CD4-positive, alpha-beta T cell (primary cell): ENCODE data around the gene ESPL1. TPM values are rescaled to one million over a fixed set of nuclear protein-coding genes. Genes with fewer than 3 reads are reported as not detected.

ENCODE experiments used
- ATAC-seq: fragments of 200-7000 bp; cut with Tn5 transposase; one replicate; pipeline ENCODE4 v1.10.0; 2022; ENCODE audit warnings: mild to moderate bottlenecking; ENCODE audit not compliant: poor library complexity
- CTCF ChIA-PET: fragments of 350-600 bp; sonication (Branson Sonifier 250); formaldehyde crosslinking; loops from one replicate; lab custom pipeline; 2021; ENCODE audit warnings: antibody characterized with exemption, inconsistent platforms; lab: Charles Lee
- POLR2A ChIA-PET: fragments of 350-600 bp; sonication (Branson Sonifier 250); formaldehyde crosslinking; loops from one replicate; lab custom pipeline; 2021; ENCODE audit warnings: antibody characterized with exemption, inconsistent platforms; lab: Charles Lee
- DNase-seq, 14 experiments: peaks; one replicate each; pipeline ENCODE4 v3.0.0-alpha.2; 2013 to 2020; ENCODE audit warnings: mixed read lengths in 2 of 14
- H3K27ac ChIP-seq, 2 donors: one replicate each; pipeline versions ENCODE4 v1.5.1 to v1.7.0; 2013; ENCODE audit warnings: low read length in 2 of 2, low read depth in 1 of 2, mild to moderate bottlenecking in 1 of 2
- H3K27me3 ChIP-seq, 2 experiments: 1 replicate in 1 of 2; 2 replicates in 1 of 2; pipeline versions ENCODE4 v1.6.1 to v1.7.0; 2013; ENCODE audit warnings: low read length in 2 of 2, control low read depth in 1 of 2, mild to moderate bottlenecking in 1 of 2, moderate library complexity in 1 of 2; ENCODE audit not compliant: insufficient read depth in 2 of 2, control insufficient read depth in 1 of 2
- H3K36me3 ChIP-seq: one replicate; pipeline ENCODE4 v1.6.1; 2013; ENCODE audit warnings: low read length, control low read depth; ENCODE audit not compliant: insufficient read depth
- H3K4me1 ChIP-seq: one replicate; pipeline ENCODE4 v1.6.1; 2013; ENCODE audit warnings: low read length, control low read depth; ENCODE audit not compliant: insufficient read depth
- H3K4me3 ChIP-seq: one replicate; pipeline ENCODE4 v1.5.1; 2013; ENCODE audit warnings: mild to moderate bottlenecking, low read length, moderate library complexity
- H3K9me3 ChIP-seq, 2 experiments: 1 replicate in 1 of 2; 2 replicates in 1 of 2; pipeline versions ENCODE4 v1.6.1 to v1.7.0; 2013; ENCODE audit warnings: low read length in 2 of 2, mild to moderate bottlenecking in 2 of 2, control low read depth in 1 of 2, moderate library complexity in 1 of 2; ENCODE audit not compliant: control insufficient read depth in 1 of 2, insufficient read depth in 1 of 2
- H3K27ac Mint-ChIP-seq: one replicate; pipeline ENCODE4 v1.8.0; 2020; ENCODE audit warnings: mixed read lengths
- H3K27me3 Mint-ChIP-seq: one replicate; pipeline ENCODE4 v1.8.0; 2021; ENCODE audit warnings: mixed read lengths
- H3K36me3 Mint-ChIP-seq: one replicate; pipeline ENCODE4 v1.8.0; 2021; ENCODE audit warnings: low read depth, mixed read lengths
- H3K4me1 Mint-ChIP-seq: one replicate; pipeline ENCODE4 v1.8.0; 2021; ENCODE audit warnings: low read depth, mixed read lengths
- H3K4me3 Mint-ChIP-seq: one replicate; pipeline ENCODE4 v1.8.0; 2020; ENCODE audit warnings: mild to moderate bottlenecking, mixed read lengths
- H3K9me3 Mint-ChIP-seq: one replicate; pipeline ENCODE4 v1.8.0; 2020; ENCODE audit warnings: mixed read lengths
- intact Hi-C, 2 experiments: fragments of 100-400 bp; cut with DNase I in 1 of 2; cut with micrococcal nuclease in 1 of 2; formaldehyde crosslinking; loops; one replicate each; pipeline versions ENCODE4 v1.15.1 to v1.9.0; 2023 to 2025; cut with DNase I, micrococcal nuclease
- total RNA-seq, 174 experiments: library from RNA in 2 of 174; stranded (reverse) in 2 of 174; gene quantifications; one replicate each; pipeline ENCODE4 v1.2.3 and lab custom pipeline; 2021 to 2026
- TF ChIP-seq, protein P1 (sequence below): fragments of 200-600 bp; IDR thresholded peaks from one replicate; pipeline ENCODE4 v1.8.0; 2022; ENCODE audit warnings: antibody characterized with exemption, mild to moderate bottlenecking

The ESPL1 gene
- total RNA-seq, 2 experiments from 2014 or later = 0.20 to 0.71 TPM

DNA sequence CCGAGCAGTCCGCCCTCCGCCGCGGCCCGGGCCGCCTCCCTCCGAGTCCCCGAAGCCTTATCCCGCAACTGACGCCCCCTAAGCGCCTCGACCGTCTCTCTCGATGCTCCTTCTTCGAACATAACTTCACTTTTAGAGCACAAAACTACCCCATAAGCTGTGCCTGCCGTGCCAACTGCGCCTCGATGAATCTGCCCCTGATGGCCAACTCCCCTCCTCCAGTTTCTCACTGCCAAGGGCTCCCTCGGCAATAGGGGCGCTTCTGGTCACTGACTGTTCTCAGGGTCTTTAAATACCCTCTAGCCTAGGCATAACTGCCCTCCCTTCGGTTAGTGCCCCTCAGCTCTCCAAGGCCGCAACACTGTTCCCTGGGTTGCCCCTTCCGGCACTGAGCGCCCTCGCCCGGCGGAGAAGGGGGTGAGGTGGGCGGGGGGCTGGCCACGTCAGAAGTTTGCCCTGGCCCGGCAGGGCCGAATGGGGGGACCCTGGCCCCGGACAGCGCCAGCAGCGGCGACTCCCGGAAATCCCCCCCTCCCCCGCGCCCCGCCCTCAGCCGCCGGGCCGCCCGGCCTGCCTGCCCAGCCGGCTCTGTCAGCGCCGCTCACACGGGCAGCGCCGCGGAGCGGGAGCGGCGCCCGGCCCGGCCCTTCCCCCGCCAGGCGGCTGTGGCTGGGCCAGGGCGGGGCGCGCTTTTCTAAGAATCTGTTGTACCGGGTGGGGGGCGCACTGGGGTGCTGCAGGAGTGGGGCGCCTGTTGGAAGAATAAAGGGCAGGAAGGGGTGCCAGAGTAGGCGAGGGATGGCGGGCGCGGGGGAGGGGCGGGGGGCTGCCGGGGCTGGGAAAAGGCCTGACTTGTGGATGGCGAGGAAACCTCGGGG, 46.7 kb upstream of the ESPL1 start:
- POLR2A ChIA-PET = interaction anchor here (0.8 to 5.6 kb wide), 12 partner anchors 11 to 158 kb away, joined by 3 to 43 read pairs (median 24); partner anchors contain the start of genes AAAS, CSAD, ESPL1 and ITGB7
- DNase-seq (peak in 11 of 14 experiments; percentile 25 to 75 (median 44)), ATAC-seq (no peak)
- peaks cover 22% of the 10 kb centered on the region for H3K36me3 Mint-ChIP-seq
- H3K4me1 Mint-ChIP-seq = peaks cover 83% of the 10 kb centered on the region
- Histone ChIP-seq H3K27me3 (no peaks in the 10 kb centered on the region), H3K4me3 (peak overlapping the region; percentile 77), H3K36me3 (peaks cover 1% of the 10 kb centered on the region), H3K9me3 (no peaks in the 10 kb centered on the region), H3K4me1 (peaks cover 80% of the 10 kb centered on the region), H3K27ac (peak overlapping the region; percentile 92 to 96)
- H3K4me3 Mint-ChIP-seq = peak overlapping the region; percentile 100
- TF ChIP-seq, protein P1, sequence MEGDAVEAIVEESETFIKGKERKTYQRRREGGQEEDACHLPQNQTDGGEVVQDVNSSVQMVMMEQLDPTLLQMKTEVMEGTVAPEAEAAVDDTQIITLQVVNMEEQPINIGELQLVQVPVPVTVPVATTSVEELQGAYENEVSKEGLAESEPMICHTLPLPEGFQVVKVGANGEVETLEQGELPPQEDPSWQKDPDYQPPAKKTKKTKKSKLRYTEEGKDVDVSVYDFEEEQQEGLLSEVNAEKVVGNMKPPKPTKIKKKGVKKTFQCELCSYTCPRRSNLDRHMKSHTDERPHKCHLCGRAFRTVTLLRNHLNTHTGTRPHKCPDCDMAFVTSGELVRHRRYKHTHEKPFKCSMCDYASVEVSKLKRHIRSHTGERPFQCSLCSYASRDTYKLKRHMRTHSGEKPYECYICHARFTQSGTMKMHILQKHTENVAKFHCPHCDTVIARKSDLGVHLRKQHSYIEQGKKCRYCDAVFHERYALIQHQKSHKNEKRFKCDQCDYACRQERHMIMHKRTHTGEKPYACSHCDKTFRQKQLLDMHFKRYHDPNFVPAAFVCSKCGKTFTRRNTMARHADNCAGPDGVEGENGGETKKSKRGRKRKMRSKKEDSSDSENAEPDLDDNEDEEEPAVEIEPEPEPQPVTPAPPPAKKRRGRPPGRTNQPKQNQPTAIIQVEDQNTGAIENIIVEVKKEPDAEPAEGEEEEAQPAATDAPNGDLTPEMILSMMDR = no peak
- no peaks in the 10 kb centered on the region for H3K27me3 Mint-ChIP-seq
- H3K9me3 Mint-ChIP-seq = no peaks in the 10 kb centered on the region
- intact Hi-C loops = loop anchor here in 1 of 2 experiments (1.0 to 5.0 kb wide), 3 partner anchors 11 to 46 kb away; partner anchors contain the start of genes CSAD, ESPL1, RARG and ZNF740
- peak overlapping the region; percentile 90 for H3K27ac Mint-ChIP-seq
- CTCF ChIA-PET = interaction anchor here (0.6 to 8.3 kb wide), 3 partner anchors 30 to 1030 kb away, joined by 3 to 68 read pairs (median 19); partner anchors contain the start of gene ESPL1

- H3K36me3 Mint-ChIP-seq = peaks cover 22% of the 10 kb centered on the region
- H3K27me3 Mint-ChIP-seq = no peaks in the 10 kb centered on the region
- ChIA-PET CTCF (no interaction called here), POLR2A (interaction anchor here (0.7 to 1.5 kb wide), 4 partner anchors 9 to 73 kb away, joined by 3 to 5 read pairs (median 4); partner anchors contain the start of gene PFDN5)
- peaks cover 82% of the 10 kb centered on the region for H3K4me1 Mint-ChIP-seq
- H3K27me3 ChIP-seq = no peaks in the 10 kb centered on the region
- H3K27ac ChIP-seq = peak overlapping the region; percentile 64 to 68
- peak overlapping the region; percentile 78 for H3K4me3 Mint-ChIP-seq
- H3K4me1 ChIP-seq = peaks cover 78% of the 10 kb centered on the region
- H3K36me3 ChIP-seq = peaks cover 7% of the 10 kb centered on the region
- DNase-seq (no peak), ATAC-seq (no peak)
- peak overlapping the region; percentile 82 for H3K27ac Mint-ChIP-seq
- TF ChIP-seq, protein P1 = no peak
- intact Hi-C loops = loop anchor here in 1 of 2 experiments (1.0 to 5.0 kb wide), 3 partner anchors 10 to 45 kb away; partner anchors contain the start of genes CSAD, ESPL1, RARG and ZNF740
- no peaks in the 10 kb centered on the region for H3K9me3 ChIP-seq
- H3K9me3 Mint-ChIP-seq = no peaks in the 10 kb centered on the region
- peak overlapping the region; percentile 77 for H3K4me3 ChIP-seq
Measured at GRCh38 chr12:53222170-53222721, 45.9 kb upstream of the ESPL1 start.

DNA sequence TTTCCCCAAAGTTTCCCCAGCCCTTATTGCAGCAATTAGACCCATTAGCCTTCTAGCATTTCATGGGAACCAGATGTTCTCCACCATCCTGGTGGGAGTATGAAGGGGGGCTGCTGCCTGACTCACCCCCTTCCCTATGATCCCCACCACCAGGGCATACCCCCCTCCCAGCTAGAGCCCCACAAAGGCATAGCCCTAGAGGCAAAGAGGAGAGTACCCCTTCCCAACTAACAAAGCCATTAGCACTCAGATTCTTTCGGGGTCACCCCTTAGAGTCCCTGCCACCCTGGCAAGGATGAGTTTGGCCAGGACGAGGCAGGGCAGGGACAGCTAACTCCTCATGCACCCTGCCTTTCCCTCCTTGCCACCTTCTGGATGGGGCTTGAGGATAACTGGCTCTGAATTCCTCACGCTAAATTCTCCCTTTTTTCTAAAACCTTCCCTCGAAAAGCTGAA, 45.3 kb upstream of the ESPL1 start:
- H3K4me3 ChIP-seq = no peak overlapping the region
- peaks cover 11% of the 10 kb centered on the region for H3K36me3 ChIP-seq
- peaks cover 82% of the 10 kb centered on the region for H3K4me1 Mint-ChIP-seq
- intact Hi-C loops = loop anchor here in 1 of 2 experiments (1.0 to 5.0 kb wide), 3 partner anchors 9 to 44 kb away; partner anchors contain the start of genes CSAD, ESPL1, RARG and ZNF740
- POLR2A ChIA-PET = interaction anchor here (0.7 to 1.7 kb wide), 7 partner anchors 9 to 72 kb away, joined by 3 to 6 read pairs (median 5); partner anchors contain the start of genes CSAD, PFDN5 and ZNF740
- no peaks in the 10 kb centered on the region for H3K27me3 ChIP-seq
- ATAC-seq (no peak), DNase-seq (no peak)
- peaks cover 20% of the 10 kb centered on the region for H3K36me3 Mint-ChIP-seq
- TF ChIP-seq, protein P1 = no peak
- H3K9me3 ChIP-seq = no peaks in the 10 kb centered on the region
- H3K27me3 Mint-ChIP-seq = no peaks in the 10 kb centered on the region
- CTCF ChIA-PET = no interaction called here
- no peaks in the 10 kb centered on the region for H3K9me3 Mint-ChIP-seq
- peaks cover 78% of the 10 kb centered on the region for H3K4me1 ChIP-seq
- H3K4me3 Mint-ChIP-seq = peak overlapping the region; percentile 78
- H3K27ac Mint-ChIP-seq = peak overlapping the region; percentile 82
- H3K27ac ChIP-seq = peak overlapping the region; percentile 64 to 68
